ENCODE measurements around the gene CISD3. TPM values are rescaled to one million over a fixed set of nuclear protein-coding genes. Genes with fewer than 3 reads are reported as not detected.
A peak's percentile ranks its signal among the peaks of the same experiment; 100 is the strongest.

CISD3 gene
- total and polyA plus RNA-seq, 11 donors: 21.2 to 80.3 (median 65.1) TPM

DNA sequence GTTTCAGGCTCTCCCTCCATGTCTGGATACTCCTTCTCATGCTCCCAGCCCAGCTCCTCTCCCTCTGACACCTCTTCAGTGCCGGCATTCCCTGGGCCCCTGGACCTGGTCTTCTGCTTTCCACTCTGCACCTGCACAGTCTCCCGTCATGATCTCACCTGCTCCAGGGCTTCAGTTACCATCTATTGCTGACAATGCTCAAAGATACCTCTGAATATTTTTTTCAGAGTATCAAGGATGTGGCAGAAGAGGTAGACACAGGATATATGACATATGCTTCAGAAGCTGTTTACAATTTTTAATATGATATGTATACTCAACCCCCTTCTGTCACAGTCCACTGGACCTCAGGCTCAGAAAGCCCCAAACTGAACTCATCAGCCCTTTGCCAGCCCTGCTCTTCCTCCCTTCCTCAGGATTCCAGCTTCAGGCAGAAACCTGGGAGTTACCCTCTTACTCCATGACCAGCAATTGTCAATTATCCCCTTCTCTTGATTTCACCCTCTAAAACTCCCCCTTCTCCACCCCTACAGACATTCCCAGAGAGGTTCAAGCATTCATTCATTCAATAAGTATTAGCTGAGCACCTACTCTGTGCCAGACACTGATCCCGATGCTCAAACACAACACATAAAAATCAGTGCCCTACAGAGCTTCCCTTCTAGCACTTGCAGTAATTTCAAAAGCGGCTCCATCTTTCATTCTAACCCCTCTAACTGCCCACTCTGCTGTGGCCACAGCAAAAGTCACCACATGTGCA is 32.9 kb upstream of the CISD3 start:
- WGBS, 4 donors: 88 to 99% (median 94%) methylated on average over 4 of the region's 4 CpGs
- no peak for ATAC-seq
- intact Hi-C loops (cut with DNase I): no loop called here
- Histone ChIP-seq H3K4me1 (peaks cover 4 to 42% (median 23%) of the 10 kb centered on the region in 12 donors), H3K36me3 (no peaks in the 10 kb centered on the region), H3K27ac (no peak overlapping the region), H3K4me3 (no peak overlapping the region), H3K9me3 (no peaks in the 10 kb centered on the region), H3K27me3 (no peaks in the 10 kb centered on the region)
- TF ChIP-seq, protein P1, sequence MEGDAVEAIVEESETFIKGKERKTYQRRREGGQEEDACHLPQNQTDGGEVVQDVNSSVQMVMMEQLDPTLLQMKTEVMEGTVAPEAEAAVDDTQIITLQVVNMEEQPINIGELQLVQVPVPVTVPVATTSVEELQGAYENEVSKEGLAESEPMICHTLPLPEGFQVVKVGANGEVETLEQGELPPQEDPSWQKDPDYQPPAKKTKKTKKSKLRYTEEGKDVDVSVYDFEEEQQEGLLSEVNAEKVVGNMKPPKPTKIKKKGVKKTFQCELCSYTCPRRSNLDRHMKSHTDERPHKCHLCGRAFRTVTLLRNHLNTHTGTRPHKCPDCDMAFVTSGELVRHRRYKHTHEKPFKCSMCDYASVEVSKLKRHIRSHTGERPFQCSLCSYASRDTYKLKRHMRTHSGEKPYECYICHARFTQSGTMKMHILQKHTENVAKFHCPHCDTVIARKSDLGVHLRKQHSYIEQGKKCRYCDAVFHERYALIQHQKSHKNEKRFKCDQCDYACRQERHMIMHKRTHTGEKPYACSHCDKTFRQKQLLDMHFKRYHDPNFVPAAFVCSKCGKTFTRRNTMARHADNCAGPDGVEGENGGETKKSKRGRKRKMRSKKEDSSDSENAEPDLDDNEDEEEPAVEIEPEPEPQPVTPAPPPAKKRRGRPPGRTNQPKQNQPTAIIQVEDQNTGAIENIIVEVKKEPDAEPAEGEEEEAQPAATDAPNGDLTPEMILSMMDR (IDR thresholded peaks at IDR 0.05): no peak
- DNase-seq: no peak

DNA sequence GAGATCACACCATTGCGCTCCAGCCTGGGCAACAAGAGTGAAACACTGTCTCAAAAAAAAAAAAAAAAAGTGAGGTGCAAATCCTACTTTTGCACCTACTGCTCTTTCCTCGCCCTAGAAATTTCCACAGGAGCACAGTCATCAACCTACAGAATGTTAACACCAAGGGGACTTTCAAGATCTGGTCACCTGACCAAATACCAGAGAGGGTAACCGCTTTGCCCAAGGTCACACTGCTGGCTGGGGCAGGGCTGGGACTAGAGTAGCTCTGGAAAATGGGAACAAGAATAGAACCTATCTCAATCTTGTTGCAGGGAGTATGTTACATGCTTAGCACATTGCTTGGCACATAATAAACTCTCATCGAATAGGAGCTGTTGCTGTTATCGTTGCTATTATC is 31.4 kb upstream of the CISD3 start:
- Histone ChIP-seq H3K4me3 (no peak overlapping the region), H3K4me1 (peaks cover 4 to 51% (median 24%) of the 10 kb centered on the region in 12 donors), H3K36me3 (no peaks in the 10 kb centered on the region), H3K9me3 (no peaks in the 10 kb centered on the region), H3K27me3 (no peaks in the 10 kb centered on the region), H3K27ac (no peak overlapping the region)
- intact Hi-C loops (cut with DNase I): no loop called here
- no peak for DNase-seq
- WGBS, 4 donors: 81 to 91% (median 83%) methylated on average over 5 of the region's 5 CpGs
- no peak for ATAC-seq
- TF ChIP-seq, protein P1 (IDR thresholded peaks at IDR 0.05): no peak
- no peak for TF ChIP-seq POLR2A (IDR thresholded peaks at IDR 0.05)

DNA sequence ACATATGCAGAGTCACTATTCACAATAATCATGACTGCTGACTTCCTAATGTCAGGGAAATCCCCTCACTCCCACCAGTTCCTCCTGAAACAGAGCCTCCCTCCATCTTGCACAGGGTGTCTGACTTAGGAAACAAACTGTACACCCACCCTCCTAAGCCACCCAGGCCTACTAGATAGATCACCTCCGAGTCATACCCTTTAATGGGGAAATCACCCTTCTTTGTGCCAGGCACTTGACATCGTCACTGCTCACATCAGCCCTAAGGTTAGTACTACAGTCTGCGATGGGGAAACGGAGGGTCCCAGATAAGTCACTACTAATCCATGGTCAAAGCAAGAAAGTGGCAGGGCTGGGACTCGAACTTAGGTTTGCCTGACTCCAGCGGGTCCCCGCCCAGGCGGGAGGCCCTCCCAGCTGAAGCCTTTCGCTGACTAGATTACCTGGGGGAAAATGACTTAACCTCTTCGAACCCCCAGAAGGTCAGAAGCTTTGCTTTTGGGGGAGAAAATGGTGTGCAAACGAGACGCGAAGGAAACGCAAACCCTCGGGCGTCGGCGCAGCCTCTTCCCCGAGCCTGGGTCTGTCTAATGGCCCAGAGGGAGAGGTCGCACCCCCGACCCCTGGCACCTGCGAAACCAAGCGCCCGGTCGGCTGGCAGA is 28.5 kb upstream of the CISD3 start:
- Histone ChIP-seq H3K27me3 (no peaks in the 10 kb centered on the region), H3K36me3 (no peaks in the 10 kb centered on the region), H3K4me3 (peak overlapping the region; percentile 45 to 97 (median 87)), H3K4me1 (peaks cover 4 to 55% (median 20%) of the 10 kb centered on the region in 12 donors), H3K27ac (peak overlapping the region; percentile 82 to 99 (median 97)), H3K9me3 (no peaks in the 10 kb centered on the region)
- TF ChIP-seq POLR2A (IDR thresholded peaks at IDR 0.05): no peak
- TF ChIP-seq, protein P1 (IDR thresholded peaks at IDR 0.05): no peak
- WGBS, 4 donors: 1 to 5% (median 2%) methylated on average over 19 to 25 of the region's 25 CpGs
- DNase-seq (peak in 1 of 5 donors; percentile 40), ATAC-seq (peak in 2 of 4 donors; percentile 0)
- intact Hi-C loops (cut with DNase I): loop anchor here in 2 of 10 donors (2.0 to 5.0 kb wide), 3 partner anchors 25 to 47 kb away; partner anchors contain the start of gene PCGF2 (in 1 of the 2)

Measured in heart left ventricle (tissue), 16 donors.